Sigmoid colon (tissue), 7 donors: Measurements from ENCODE around the gene RAB4A. TPM values are rescaled to one million over a fixed set of nuclear protein-coding genes. Genes with fewer than 3 reads are reported as not detected.

Experiments
- DNase-seq: peaks from one replicate; pipeline ENCODE4 v3.0.0-alpha.2; 2019
- H3K27ac ChIP-seq, 4 donors: fragments of 200-600 bp; sonication (generic); one replicate each; pipeline ENCODE4 v1.5.1; 2016 to 2019; ENCODE audit warnings: mild to moderate bottlenecking in 1 of 4
- H3K27me3 ChIP-seq, 3 donors: fragments of 200-600 bp; sonication (generic); one replicate each; pipeline ENCODE4 v1.5.1; 2019; ENCODE audit warnings: mild to moderate bottlenecking in 1 of 3
- H3K36me3 ChIP-seq, 4 donors: fragments of 200-600 bp; sonication (generic); one replicate each; pipeline ENCODE4 v1.5.1; 2016 to 2019
- H3K4me1 ChIP-seq, 4 donors: fragments of 200-600 bp; sonication (generic); one replicate each; pipeline ENCODE4 v1.5.1; 2017 to 2019
- H3K4me3 ChIP-seq, 4 donors: fragments of 200-600 bp; sonication (generic); one replicate each; pipeline ENCODE4 v1.5.1; 2017 to 2019; ENCODE audit warnings: mild to moderate bottlenecking in 2 of 4, moderate library complexity in 1 of 4
- H3K9me3 ChIP-seq, 4 donors: fragments of 200-600 bp in 3 of 4; sonication (generic) in 3 of 4; one replicate each; pipeline versions ENCODE4 v1.5.1 to v1.6.1; 2013 to 2019
- EP300 ChIP-seq, 4 donors: sonication (generic); formaldehyde crosslinking; IDR thresholded peaks; one replicate each; pipeline ENCODE4 v1.6.1; 2017; ENCODE audit warnings: antibody characterized with exemption in 4 of 4
- POLR2A ChIP-seq, 2 donors: fragments of 450-650 bp; IDR thresholded peaks; one replicate each; pipeline ENCODE4 v1.6.1; 2016; ENCODE audit warnings: antibody characterized with exemption in 2 of 2, mild to moderate bottlenecking in 2 of 2, moderate library complexity in 2 of 2
- POLR2AphosphoS5 ChIP-seq, 4 donors: sonication (generic); formaldehyde crosslinking; IDR thresholded peaks; one replicate each; pipeline ENCODE4 v1.6.1; 2017; ENCODE audit warnings: antibody characterized with exemption in 4 of 4
- WGBS, 2 donors: extraction: QIAGEN DNeasy Blood & Tissue Kit; methylation state at CpG; one replicate each; pipeline ENCODE4 v1.1.7; 2013; 5-methylcytosine and 5-hydroxymethylcytosine counted together
- intact Hi-C: fragments of 100-400 bp; cut with DNase I; formaldehyde crosslinking; loops from one replicate; pipeline ENCODE4 v1.15.1; 2023
- polyA plus RNA-seq, 3 donors: library from polyadenylated mRNA; stranded (reverse); fragments of 200-250 nt; gene quantifications; one replicate each; pipeline ENCODE4 v1.2.3, GENCODE V29; 2013
- total RNA-seq, 4 donors: library from RNA; depleted of rRNA; stranded (reverse); fragments of >200 nt; gene quantifications; one replicate each; pipeline ENCODE4 v1.1.0, GENCODE V29; 2016
- TF ChIP-seq, protein P1 (sequence below), 4 experiments: fragments of 450-650 bp in 3 of 4; fragments of 200-600 bp in 1 of 4; IDR thresholded peaks; one replicate each; pipeline ENCODE4 v1.5.1; 2016 to 2019; ENCODE audit warnings: antibody characterized with exemption in 4 of 4, mild to moderate bottlenecking in 3 of 4, moderate library complexity in 2 of 4
- donor health status: healthy with polysubstance abuse.
- donor health status: Bipolar disorder and iron deficiency.
- donor health status: healthy.

Gene RAB4A
- total and polyA plus RNA-seq, 7 donors = 35.8 to 83.7 (median 52.4) TPM

DNA sequence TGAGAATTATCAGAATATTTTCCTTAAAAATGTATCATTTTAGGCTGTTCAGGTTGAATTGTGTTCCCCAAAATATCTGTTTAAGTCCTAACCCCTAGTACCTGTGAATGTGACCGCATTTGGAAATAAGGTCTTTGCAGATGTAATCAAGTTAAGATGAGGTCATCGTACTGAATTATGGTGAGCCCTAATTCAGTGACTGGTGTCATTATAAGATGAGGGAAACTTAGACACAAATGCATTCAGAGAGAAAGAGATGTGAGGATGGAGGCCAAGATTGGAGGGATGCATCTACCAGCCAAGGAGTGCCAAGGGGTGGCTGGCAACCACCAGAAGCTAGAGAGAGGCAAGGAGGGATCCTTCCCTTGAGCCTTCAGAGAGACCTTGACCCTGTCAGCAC, 4.1 kb downstream of the RAB4A start:
- H3K36me3 ChIP-seq = no peaks in the 10 kb centered on the region
- intact Hi-C loops = no loop called here
- no peaks in the 10 kb centered on the region for H3K27me3 ChIP-seq
- 84 to 95% methylated on average over 2 of the region's 2 CpGs for WGBS, 2 donors
- no peak overlapping the region for H3K4me3 ChIP-seq
- H3K27ac ChIP-seq = peak overlapping the region in 1 of 4 donors; percentile 82
- TF ChIP-seq EP300 (IDR thresholded peaks at IDR 0.05) = no peak
- TF ChIP-seq, protein P1, sequence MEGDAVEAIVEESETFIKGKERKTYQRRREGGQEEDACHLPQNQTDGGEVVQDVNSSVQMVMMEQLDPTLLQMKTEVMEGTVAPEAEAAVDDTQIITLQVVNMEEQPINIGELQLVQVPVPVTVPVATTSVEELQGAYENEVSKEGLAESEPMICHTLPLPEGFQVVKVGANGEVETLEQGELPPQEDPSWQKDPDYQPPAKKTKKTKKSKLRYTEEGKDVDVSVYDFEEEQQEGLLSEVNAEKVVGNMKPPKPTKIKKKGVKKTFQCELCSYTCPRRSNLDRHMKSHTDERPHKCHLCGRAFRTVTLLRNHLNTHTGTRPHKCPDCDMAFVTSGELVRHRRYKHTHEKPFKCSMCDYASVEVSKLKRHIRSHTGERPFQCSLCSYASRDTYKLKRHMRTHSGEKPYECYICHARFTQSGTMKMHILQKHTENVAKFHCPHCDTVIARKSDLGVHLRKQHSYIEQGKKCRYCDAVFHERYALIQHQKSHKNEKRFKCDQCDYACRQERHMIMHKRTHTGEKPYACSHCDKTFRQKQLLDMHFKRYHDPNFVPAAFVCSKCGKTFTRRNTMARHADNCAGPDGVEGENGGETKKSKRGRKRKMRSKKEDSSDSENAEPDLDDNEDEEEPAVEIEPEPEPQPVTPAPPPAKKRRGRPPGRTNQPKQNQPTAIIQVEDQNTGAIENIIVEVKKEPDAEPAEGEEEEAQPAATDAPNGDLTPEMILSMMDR (IDR thresholded peaks at IDR 0.05) = no peak
- no peak for TF ChIP-seq POLR2AphosphoS5 (IDR thresholded peaks at IDR 0.05)
- H3K4me1 ChIP-seq = peaks cover 0 to 53% (median 44%) of the 10 kb centered on the region in 4 donors
- H3K9me3 ChIP-seq = no peaks in the 10 kb centered on the region
- DNase-seq = no peak

DNA sequence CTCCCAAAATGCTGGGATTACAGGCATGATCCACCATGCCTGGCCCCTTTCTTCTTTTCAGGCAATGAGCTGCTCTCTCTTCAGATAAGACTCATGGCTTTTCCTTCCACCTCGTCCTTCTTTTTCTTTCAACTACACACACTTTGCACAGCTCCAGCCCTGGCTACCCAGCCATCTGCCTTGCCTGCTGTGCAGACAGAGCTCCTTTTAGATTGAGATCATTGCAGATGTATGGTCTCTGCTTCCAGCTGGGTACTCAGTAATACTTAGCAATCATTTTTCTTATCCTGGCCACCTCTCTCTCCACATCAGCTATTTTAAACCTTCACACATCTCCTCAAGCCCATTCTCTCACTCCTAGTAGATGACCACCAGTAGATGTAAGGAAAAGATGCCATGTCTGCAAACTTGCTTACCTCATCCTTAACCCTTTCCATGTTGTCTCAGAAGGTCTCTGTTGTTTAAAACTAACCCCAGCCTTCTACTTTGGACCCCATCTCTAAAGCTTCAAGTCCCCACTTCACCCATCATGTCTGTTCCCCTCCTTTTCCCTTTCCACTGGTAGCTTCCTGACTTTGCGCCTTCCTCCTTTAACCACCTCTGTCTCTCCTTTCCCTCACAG, 7.3 kb downstream of the RAB4A start:
- TF ChIP-seq, protein P1 (IDR thresholded peaks at IDR 0.05) = no peak
- no peak for TF ChIP-seq POLR2AphosphoS5 (IDR thresholded peaks at IDR 0.05)
- no peak for TF ChIP-seq POLR2A (IDR thresholded peaks at IDR 0.05)
- no peak for TF ChIP-seq EP300 (IDR thresholded peaks at IDR 0.05)
- Histone ChIP-seq H3K4me1 (peaks cover 0 to 38% (median 23%) of the 10 kb centered on the region in 4 donors), H3K27ac (peak overlapping the region in 1 of 4 donors; percentile 2), H3K4me3 (no peak overlapping the region), H3K9me3 (no peaks in the 10 kb centered on the region), H3K36me3 (no peaks in the 10 kb centered on the region), H3K27me3 (no peaks in the 10 kb centered on the region)
- intact Hi-C loops = no loop called here
- WGBS, 2 donors = 87 to 94% methylated on average over 2 of the region's 2 CpGs
- DNase-seq = no peak

DNA sequence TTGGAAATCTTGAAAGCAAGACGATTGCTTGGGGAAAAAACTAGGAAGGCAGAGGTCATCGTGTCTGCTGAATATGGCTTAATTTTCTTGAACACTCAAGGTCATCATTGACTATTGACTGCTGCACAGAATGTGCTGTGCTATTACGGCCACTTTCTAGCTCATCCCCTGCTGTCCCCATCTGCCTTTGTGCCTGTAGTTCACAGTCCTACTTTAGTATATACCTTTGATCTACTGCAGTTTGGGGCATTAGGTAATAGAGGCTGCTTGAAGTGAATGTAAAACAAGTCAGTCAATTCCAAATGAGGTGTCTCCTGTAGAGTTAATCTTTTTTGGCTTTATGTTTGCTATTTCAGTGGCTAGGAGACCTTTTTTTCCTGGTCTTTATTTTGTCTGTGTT, 8.3 kb downstream of the RAB4A start:
- Histone ChIP-seq H3K27ac (no peak overlapping the region), H3K4me3 (no peak overlapping the region), H3K36me3 (no peaks in the 10 kb centered on the region), H3K27me3 (no peaks in the 10 kb centered on the region), H3K4me1 (peaks cover 0 to 33% (median 15%) of the 10 kb centered on the region in 4 donors), H3K9me3 (no peaks in the 10 kb centered on the region)
- TF ChIP-seq, protein P1 (IDR thresholded peaks at IDR 0.05) = no peak
- TF ChIP-seq POLR2A (IDR thresholded peaks at IDR 0.05) (no peak), POLR2AphosphoS5 (IDR thresholded peaks at IDR 0.05) (no peak), EP300 (IDR thresholded peaks at IDR 0.05) (no peak)
- 73 to 83% methylated on average over 3 of the region's 3 CpGs for WGBS, 2 donors
- intact Hi-C loops = no loop called here
- no peak for DNase-seq

DNA sequence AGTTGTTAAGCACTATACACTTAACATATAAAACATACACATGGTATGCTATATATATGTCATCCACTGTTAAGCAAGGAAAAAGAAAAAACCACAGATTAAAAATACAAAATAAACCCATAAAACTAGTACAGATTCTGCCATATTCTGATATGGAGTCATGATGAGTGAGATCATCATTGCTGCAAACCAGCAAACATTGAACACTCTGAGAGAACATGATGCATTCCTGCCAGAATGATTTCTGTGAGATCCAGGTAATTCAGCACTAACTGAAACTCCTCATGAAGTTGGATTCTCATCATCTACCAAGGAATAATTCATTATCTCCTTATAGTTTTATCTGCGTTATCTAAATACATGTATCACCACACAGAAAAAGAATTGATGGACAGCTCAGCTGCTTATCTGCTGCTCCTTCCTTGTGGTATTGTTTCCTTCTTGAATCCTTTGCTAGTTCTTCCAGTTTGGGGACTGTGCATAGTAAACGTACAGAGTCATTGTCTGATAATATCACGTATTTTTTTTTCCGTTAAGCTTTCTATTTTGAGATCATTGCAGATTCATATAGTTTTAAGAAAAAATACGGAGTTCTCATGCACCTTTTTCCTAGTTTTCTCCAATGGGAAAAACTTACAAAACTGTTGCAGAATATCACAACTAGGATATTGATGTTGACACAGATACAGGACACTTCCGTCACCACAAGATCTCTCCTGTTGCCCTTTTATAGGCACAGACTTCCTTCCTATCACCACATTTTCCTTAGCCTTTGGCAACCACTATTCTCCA, 9.3 kb downstream of the RAB4A start:
- DNase-seq = no peak
- intact Hi-C loops = no loop called here
- H3K36me3 ChIP-seq = no peaks in the 10 kb centered on the region
- WGBS, 2 donors = 24 to 56% methylated on average over 6 of the region's 6 CpGs
- peaks cover 0 to 23% (median 8%) of the 10 kb centered on the region in 4 donors for H3K4me1 ChIP-seq
- H3K4me3 ChIP-seq = no peak overlapping the region
- TF ChIP-seq EP300 (IDR thresholded peaks at IDR 0.05) = no peak
- no peak for TF ChIP-seq POLR2AphosphoS5 (IDR thresholded peaks at IDR 0.05)
- TF ChIP-seq, protein P1 (IDR thresholded peaks at IDR 0.05) = no peak
- no peak for TF ChIP-seq POLR2A (IDR thresholded peaks at IDR 0.05)
- no peaks in the 10 kb centered on the region for H3K9me3 ChIP-seq
- H3K27ac ChIP-seq = no peak overlapping the region
- no peaks in the 10 kb centered on the region for H3K27me3 ChIP-seq
